ENCODE results near the gene ZZZ3. TPM values are rescaled to one million over a fixed set of nuclear protein-coding genes. Genes with fewer than 3 reads are reported as not detected.

The ZZZ3 gene
- total and polyA plus RNA-seq, 2 donors from 2014 or later, result 12.3 to 55.3 TPM

GRCh38 chr1:77673030-77673429 is 9.4 kb downstream of the ZZZ3 start:
- Histone ChIP-seq H3K9me3 (ENCODE audit: control insufficient read depth in 2 of 3, insufficient read depth in 1 of 3, low read length in 3 of 3) (no peaks in the 10 kb centered on the region), H3K36me3 (ENCODE audit: control insufficient read depth in 2 of 3, insufficient read depth in 3 of 3, low read length in 3 of 3) (peaks cover 0 to 5% (median 0%) of the 10 kb centered on the region in 3 donors), H3K4me3 (ENCODE audit: low read length in 3 of 3) (no peak overlapping the region), H3K9ac (ENCODE audit: low read length in 3 of 3) (no peak overlapping the region), H3K27ac (ENCODE audit: low read depth in 2 of 2, low read length in 2 of 2) (no peak overlapping the region), H3K27me3 (ENCODE audit: control insufficient read depth, insufficient read depth, low read length) (no peaks in the 10 kb centered on the region), H3K4me1 (ENCODE audit: control insufficient read depth in 2 of 3, insufficient read depth in 2 of 3, low read depth in 1 of 3, low read length in 3 of 3) (peaks cover 0 to 4% (median 2%) of the 10 kb centered on the region in 3 donors)
- intact Hi-C loops (cut with DNase I), result no loop called here
- DNase-seq (no peak), FAIRE-seq (no peak)
- TF ChIP-seq CTCF (IDR thresholded peaks at IDR 0.05; ENCODE audit: borderline replicate concordance, extremely low read depth, insufficient read depth), result no peak

GRCh38 chr1:77672374-77672773 is 10.1 kb downstream of the ZZZ3 start:
- H3K4me1 ChIP-seq (ENCODE audit: control insufficient read depth in 2 of 3, insufficient read depth in 2 of 3, low read depth in 1 of 3, low read length in 3 of 3), result peaks cover 0 to 4% (median 2%) of the 10 kb centered on the region in 3 donors
- TF ChIP-seq CTCF (IDR thresholded peaks at IDR 0.05; ENCODE audit: borderline replicate concordance, extremely low read depth, insufficient read depth), result no peak
- H3K9me3 ChIP-seq (ENCODE audit: control insufficient read depth in 2 of 3, insufficient read depth in 1 of 3, low read length in 3 of 3), result no peaks in the 10 kb centered on the region
- no peak overlapping the region for H3K27ac ChIP-seq (ENCODE audit: low read depth in 2 of 2, low read length in 2 of 2)
- FAIRE-seq, result no peak
- DNase-seq, result no peak
- H3K4me3 ChIP-seq (ENCODE audit: low read length in 3 of 3), result no peak overlapping the region
- peaks cover 0 to 5% (median 0%) of the 10 kb centered on the region in 3 donors for H3K36me3 ChIP-seq (ENCODE audit: control insufficient read depth in 2 of 3, insufficient read depth in 3 of 3, low read length in 3 of 3)
- intact Hi-C loops (cut with DNase I), result no loop called here
- no peak overlapping the region for H3K9ac ChIP-seq (ENCODE audit: low read length in 3 of 3)
- no peaks in the 10 kb centered on the region for H3K27me3 ChIP-seq (ENCODE audit: control insufficient read depth, insufficient read depth, low read length)

GRCh38 chr1:77671836-77672235 is 10.6 kb downstream of the ZZZ3 start:
- no peak for TF ChIP-seq CTCF (IDR thresholded peaks at IDR 0.05; ENCODE audit: borderline replicate concordance, extremely low read depth, insufficient read depth)
- peaks cover 0 to 4% (median 2%) of the 10 kb centered on the region in 3 donors for H3K4me1 ChIP-seq (ENCODE audit: control insufficient read depth in 2 of 3, insufficient read depth in 2 of 3, low read depth in 1 of 3, low read length in 3 of 3)
- no peaks in the 10 kb centered on the region for H3K9me3 ChIP-seq (ENCODE audit: control insufficient read depth in 2 of 3, insufficient read depth in 1 of 3, low read length in 3 of 3)
- DNase-seq (no peak), FAIRE-seq (no peak)
- no peak overlapping the region for H3K27ac ChIP-seq (ENCODE audit: low read depth in 2 of 2, low read length in 2 of 2)
- H3K27me3 ChIP-seq (ENCODE audit: control insufficient read depth, insufficient read depth, low read length), result no peaks in the 10 kb centered on the region
- H3K9ac ChIP-seq (ENCODE audit: low read length in 3 of 3), result no peak overlapping the region
- intact Hi-C loops (cut with DNase I), result no loop called here
- H3K36me3 ChIP-seq (ENCODE audit: control insufficient read depth in 2 of 3, insufficient read depth in 3 of 3, low read length in 3 of 3), result peaks cover 0 to 5% (median 0%) of the 10 kb centered on the region in 3 donors
- no peak overlapping the region for H3K4me3 ChIP-seq (ENCODE audit: low read length in 3 of 3)

- H3K4me1 ChIP-seq (ENCODE audit: control insufficient read depth in 2 of 3, insufficient read depth in 2 of 3, low read depth in 1 of 3, low read length in 3 of 3), result peaks cover 0 to 4% (median 2%) of the 10 kb centered on the region in 3 donors
- H3K27ac ChIP-seq (ENCODE audit: low read depth in 2 of 2, low read length in 2 of 2), result no peak overlapping the region
- H3K36me3 ChIP-seq (ENCODE audit: control insufficient read depth in 2 of 3, insufficient read depth in 3 of 3, low read length in 3 of 3), result no peaks in the 10 kb centered on the region
- no peak overlapping the region for H3K4me3 ChIP-seq (ENCODE audit: low read length in 3 of 3)
- intact Hi-C loops (cut with DNase I), result no loop called here
- FAIRE-seq (no peak), DNase-seq (no peak)
- no peaks in the 10 kb centered on the region for H3K27me3 ChIP-seq (ENCODE audit: control insufficient read depth, insufficient read depth, low read length)
- no peak overlapping the region for H3K9ac ChIP-seq (ENCODE audit: low read length in 3 of 3)
- TF ChIP-seq CTCF (IDR thresholded peaks at IDR 0.05; ENCODE audit: borderline replicate concordance, extremely low read depth, insufficient read depth), result no peak
- H3K9me3 ChIP-seq (ENCODE audit: control insufficient read depth in 2 of 3, insufficient read depth in 1 of 3, low read length in 3 of 3), result no peaks in the 10 kb centered on the region
Observed at GRCh38 chr1:77670330-77670729, 12.1 kb downstream of the ZZZ3 start.
